Subcutaneous adipose tissue (tissue), 4 donors: ENCODE results near the gene GPC4. TPM values are rescaled to one million over a fixed set of nuclear protein-coding genes. Genes with fewer than 3 reads are reported as not detected.

Experiments
- CTCF ChIP-seq: fragments of 450-650 bp; IDR thresholded peaks from one replicate; pipeline ENCODE4 v1.5.1; 2016; ENCODE audit warnings: low read depth, mild to moderate bottlenecking, control low read depth, antibody characterized with exemption, moderate library complexity
- total RNA-seq, 4 donors: library from RNA; depleted of rRNA; stranded (reverse); fragments of >200 nt; gene quantifications; one replicate each; pipeline ENCODE4 v1.1.0, GENCODE V29; 2016

Gene GPC4
- total RNA-seq, 4 donors from 2014 or later: 5.9 to 63.7 (median 12.4) TPM

DNA sequence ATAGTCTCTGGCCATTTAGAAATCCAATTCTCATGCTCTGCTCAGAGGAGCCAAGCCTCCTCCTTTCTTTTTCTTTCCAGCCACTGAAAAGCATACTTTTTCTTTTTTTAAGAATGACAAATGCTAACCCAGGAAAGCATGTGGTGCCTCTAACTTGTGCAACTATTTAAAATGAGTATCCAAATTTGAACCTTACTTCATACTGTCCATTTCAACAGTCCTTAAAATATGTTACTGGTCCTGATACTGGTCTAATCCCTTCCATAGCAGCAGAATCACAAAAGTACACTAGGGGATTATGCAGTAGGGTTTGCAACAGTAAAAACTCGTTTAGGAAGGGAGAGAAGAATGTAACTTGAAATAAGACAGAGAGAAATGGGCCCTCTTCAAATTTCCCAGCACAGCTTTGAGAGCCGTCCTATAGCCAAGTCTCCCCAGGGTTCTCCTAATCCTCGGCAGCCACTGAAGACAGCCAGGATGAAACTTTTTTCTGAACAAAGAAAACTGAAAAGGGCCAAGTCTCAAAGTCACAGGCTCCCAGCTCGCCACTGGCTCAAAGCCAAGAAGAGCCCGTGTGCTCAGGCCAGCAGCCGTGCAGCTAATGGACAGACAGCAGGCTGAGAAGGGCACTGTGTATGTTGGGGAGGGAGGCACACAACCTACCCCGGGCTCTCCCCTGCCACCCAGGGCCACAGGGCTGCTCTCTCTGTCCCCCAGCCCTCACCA, 39.5 kb downstream of the GPC4 start:
- no peak for TF ChIP-seq CTCF

GRCh38 chrX:133374874-133375387, 40.4 kb downstream of the GPC4 start:
- TF ChIP-seq CTCF: no peak

DNA sequence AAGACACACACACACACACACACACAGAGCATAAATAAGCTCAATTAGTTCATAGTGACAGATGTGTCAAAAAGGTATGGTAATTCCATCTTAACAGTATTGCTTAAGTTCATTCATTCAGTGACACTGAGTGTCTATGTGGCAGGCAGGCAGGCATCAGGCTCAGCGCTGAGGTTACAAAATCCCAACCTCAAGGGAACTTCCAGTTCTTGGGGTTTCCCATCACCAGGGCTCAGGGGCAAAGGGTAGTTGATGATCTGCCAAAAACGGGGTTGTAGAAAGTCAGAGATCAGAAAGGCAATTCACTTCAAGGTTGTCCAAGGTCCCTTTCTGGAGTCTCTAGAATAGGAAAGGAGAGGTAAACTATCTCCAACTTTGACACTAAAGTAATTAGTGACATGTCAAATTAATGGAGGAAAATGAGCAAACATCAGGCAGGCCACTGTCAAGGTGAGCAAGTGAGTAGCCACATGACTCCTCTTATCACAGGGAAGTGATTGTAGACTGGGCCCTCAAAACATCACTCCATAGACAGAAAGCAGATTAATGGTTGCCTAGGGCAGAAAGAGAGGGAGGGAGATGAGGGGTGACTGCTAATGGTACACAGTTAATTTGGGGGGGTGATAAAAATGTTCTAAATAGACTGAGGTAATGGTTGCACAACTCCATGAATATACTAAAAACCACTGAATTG, 41.8 kb downstream of the GPC4 start:
- TF ChIP-seq CTCF: no peak

GRCh38 chrX:133370696-133371275, 44.5 kb downstream of the GPC4 start:
- no peak for TF ChIP-seq CTCF

- no peak for TF ChIP-seq CTCF
Measured at GRCh38 chrX:133369065-133369464, 46.2 kb downstream of the GPC4 start.

- no peak for TF ChIP-seq CTCF
Measured at GRCh38 chrX:133366735-133367134, 48.6 kb downstream of the GPC4 start.
